Activated CD4-positive, CD25-positive, alpha-beta regulatory T cell treated with anti-CD3 and anti-CD28 coated beads, Interleukin-2, amount 50 U/mL, for 72 hours (primary cell): ENCODE measurements around the gene RNGTT.

ENCODE experiments used
- DNase-seq: peaks from one replicate; pipeline ENCODE4 v3.0.0; 2021

RNGTT gene

GRCh38 chr6:88641178-88641903, 322.1 kb downstream of the RNGTT start:
- DNase-seq = no peak

GRCh38 chr6:88637761-88638545, 325.5 kb downstream of the RNGTT start:
- DNase-seq = no peak

DNA sequence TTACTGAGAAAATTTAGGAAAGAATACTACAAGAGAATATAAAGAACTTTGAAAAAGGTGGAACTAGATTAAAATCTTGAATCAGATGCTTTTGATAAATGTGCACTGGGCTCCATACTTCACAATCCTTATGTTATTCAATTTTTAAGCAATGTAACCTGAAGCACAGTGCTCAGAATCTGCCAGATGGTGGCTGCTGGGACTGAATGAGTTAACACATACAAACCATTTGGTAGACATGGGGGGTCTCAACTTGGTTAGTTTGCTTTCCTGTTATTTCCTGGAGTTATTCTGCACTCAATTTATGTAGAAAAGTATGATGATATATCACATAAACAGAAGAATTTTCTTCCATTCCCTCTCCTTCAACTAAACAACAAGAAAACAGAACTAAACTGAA, 326.5 kb downstream of the RNGTT start:
- no peak for DNase-seq

DNA sequence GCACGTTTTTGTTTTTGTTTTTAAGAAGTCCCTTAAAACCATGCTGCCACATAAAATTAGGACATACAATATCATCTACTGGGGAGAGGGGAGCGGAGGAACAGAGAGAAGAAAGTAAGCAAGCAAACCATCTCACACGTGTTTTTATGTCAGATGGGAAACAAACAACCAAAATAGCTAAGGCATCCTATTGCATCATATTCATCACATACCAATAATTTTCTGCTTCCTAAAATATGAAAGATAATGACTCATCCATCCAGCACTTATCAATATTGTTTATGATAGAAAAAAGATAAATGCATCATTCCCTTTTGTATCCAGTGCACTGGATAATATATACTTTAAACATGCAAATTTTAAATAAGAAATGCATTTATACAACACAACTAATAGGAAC, 329.6 kb downstream of the RNGTT start:
- no peak for DNase-seq

GRCh38 chr6:88631830-88632229, 331.6 kb downstream of the RNGTT start:
- DNase-seq = no peak

DNA sequence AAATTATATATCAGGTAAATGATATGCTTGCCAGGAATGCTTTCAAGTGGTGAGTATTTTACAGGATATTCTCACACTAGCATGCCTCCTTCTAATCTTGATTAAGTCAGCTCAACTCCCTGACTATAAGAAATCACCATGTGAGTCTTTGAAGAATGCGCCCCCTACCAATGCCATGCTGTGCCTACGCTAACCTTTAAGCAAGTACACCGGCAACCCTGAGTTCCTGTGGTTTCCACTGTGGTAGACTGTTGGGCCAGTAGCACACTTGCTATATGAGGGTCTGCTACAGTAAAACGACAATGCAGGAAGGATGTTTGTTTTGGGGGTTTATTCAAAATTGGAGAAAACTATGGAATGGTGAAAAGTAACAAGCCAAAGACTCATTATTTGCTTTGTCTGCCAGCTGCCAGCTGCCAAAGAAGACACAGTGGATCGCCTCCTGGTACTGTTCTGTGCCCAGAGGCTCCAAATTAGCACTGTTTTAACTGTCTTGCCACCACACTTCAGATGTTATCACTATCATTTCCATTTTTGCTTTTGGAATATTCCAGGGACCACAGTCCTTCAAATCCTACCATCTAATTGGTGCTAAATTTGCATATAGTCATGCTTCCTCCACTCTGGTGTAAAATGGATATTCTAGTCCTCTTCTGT, 333.5 kb downstream of the RNGTT start:
- DNase-seq = no peak

GRCh38 chr6:88626460-88626859, 337.0 kb downstream of the RNGTT start:
- no peak for DNase-seq

GRCh38 chr6:88623531-88623930, 339.9 kb downstream of the RNGTT start:
- DNase-seq = no peak

DNA sequence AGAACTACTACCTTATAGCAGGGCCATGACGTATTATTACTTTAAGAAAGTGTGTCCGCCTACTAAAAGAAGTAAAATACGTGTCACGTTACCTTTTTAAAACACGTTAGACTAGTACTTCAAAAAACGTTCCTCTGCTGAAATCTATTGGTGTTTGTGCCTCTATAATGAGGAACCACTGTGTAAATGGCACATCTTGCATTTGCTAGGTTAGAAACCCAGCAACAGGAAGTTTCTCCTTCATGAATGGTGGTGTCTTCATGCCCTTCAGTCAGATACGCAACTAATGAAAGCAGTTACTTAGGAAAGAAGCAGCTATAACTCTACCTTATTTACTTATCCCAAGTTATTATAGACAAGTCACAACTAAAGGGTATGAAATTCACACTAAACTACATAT, 343.5 kb downstream of the RNGTT start:
- no peak for DNase-seq

DNA sequence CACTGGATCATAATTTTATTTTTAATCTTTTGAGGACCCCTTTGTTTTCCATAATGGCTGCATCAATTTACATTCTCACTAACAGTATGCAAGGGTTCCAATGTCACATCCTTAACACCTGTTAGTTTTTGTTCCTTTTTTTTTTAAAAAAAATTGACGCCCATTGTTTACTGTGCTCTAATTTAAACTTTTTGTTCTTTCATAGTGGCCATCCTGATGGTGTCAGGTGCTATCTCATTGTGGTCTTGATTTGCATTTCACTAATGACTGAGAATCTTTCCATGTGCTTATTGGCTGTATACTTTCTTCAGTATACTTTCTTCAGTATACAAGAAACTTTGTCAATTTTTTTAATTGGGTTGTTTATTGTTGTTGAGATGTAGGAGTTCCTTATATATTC, 347.0 kb downstream of the RNGTT start:
- DNase-seq = no peak

GRCh38 chr6:88614316-88614877, 349.0 kb downstream of the RNGTT start:
- no peak for DNase-seq

- DNase-seq = no peak
Measured at GRCh38 chr6:88612631-88613030, 350.8 kb downstream of the RNGTT start.

GRCh38 chr6:88611721-88612120, 351.7 kb downstream of the RNGTT start:
- DNase-seq = no peak

DNA sequence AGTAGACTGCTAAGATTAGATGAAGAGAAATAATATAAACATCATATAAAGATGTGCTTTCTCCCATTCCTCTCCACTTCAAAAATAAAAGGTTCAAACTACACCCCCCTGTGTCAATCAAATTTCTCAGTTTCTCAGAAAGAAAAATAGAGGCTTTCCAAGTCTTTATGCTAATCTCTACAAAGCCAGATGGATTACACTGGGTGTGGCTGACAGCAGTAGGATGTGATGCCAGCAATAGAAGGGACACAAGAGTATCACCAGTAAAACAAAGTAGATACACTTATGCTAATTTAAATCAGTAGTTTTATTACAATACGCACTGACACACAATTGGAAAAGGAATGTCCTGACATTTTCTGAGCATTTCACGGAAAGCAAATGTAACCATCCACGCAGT, 353.4 kb downstream of the RNGTT start:
- no peak for DNase-seq

- no peak for DNase-seq
Measured at GRCh38 chr6:88605271-88605670, 358.1 kb downstream of the RNGTT start.

DNA sequence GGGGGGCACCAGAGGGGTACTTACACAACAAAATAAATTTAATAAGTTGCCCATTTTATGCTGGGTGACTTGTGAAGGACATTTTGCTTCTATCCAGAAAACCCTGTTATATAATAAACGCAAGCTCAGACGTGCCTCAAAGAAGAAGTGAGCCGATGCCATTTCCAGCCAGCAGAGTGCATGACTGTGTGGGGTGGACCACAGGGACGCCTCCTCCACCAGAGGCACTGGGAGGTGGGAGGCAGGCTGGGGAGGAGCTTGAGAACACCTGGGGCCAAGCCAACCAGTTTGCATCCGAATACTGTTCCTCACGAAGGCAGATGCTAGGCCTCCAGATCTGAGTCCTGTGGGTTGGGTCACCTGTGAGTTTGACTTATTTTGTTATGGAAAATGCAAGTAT, 363.8 kb downstream of the RNGTT start:
- no peak for DNase-seq

DNA sequence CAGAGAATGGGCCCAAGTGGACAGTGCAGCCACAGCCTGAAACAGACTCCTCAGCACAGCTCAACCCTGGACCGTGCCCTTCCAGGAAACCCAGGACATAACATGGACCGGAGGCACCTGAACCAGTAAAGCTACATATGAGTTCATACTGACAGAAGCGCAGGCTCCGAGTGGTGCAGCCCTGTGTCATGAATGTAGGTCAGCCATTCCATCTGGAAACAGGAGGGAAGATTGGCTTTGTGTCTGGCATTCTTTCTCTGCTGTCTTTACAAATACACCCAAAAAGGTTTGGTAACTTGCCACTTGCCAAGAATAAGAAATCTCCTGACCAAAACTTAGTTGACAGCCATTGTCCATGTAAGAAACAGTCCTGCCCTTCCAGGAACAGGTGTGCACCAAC, 366.6 kb downstream of the RNGTT start:
- DNase-seq = no peak

- DNase-seq = no peak
Measured at GRCh38 chr6:88588938-88589337, 374.5 kb downstream of the RNGTT start.

DNA sequence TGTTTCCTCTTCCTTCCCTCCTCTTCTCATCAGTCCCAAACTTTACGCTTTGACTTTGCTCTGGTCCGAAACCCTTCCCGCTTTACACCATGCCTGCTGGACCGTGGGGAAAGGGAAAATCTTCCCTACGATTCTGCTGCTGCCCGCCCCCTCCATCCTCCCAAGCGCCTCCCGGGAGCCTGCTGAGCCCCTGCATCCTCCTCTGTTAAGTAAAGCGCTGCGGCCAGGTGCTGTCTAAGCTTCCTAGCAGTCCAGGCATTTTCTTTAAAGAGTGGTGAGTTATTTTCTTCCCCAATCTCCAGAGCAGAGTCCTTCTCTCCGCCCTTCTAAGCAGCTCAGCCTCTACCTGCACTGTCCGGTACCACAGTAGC, 376.3 kb downstream of the RNGTT start:
- DNase-seq = no peak

- no peak for DNase-seq
Measured at GRCh38 chr6:88586371-88587149, 376.9 kb downstream of the RNGTT start.

- no peak for DNase-seq
Measured at GRCh38 chr6:88585276-88585692, 378.1 kb downstream of the RNGTT start.

DNA sequence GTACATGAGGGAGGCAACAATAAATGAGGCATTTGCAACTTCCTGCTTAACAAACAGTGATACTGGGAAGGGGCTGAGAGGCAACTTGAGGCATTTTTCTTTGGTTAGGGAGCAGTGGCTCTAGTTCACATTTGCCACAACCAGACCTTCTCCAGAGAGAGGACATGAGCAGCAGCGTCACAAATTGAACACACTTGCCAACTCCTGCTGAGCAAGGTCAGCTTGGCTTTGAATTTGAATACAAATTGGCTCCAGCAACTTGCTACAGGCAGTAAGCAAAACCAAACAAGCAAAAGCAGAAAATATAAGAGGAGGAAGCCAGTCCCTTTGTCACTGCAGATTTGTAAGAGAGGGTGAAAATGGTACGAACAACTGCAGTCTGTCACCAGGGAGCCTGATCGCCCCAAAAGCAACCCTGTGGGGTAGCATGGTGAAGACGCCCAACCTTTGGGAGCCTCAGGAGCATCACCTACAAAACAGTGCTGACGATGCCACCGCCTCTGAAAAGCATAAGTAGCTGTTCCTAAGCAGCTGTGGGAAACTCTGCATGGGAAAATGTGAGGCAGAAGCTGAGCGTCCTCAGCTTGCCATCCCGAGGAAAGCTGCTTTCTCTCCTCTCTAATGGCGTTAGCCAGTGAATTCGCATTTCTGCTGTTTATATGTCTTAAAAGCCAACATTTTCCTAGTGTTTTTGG, 378.7 kb downstream of the RNGTT start:
- DNase-seq = no peak
